SH-SY5Y (cell line): ENCODE results near the gene FSTL4.

Source experiments
- GATA2 ChIP-seq: IDR thresholded peaks from 2 replicates; pipeline ENCODE4 v1.6.1; 2011; ENCODE audit warnings: mild to moderate bottlenecking, low read depth, low read length
- GATA3 ChIP-seq: IDR thresholded peaks from 2 replicates; pipeline ENCODE4 v1.6.1; 2011; ENCODE audit warnings: low read depth, mild to moderate bottlenecking, low read length, moderate library complexity

- no peak for TF ChIP-seq GATA2
- TF ChIP-seq GATA3 = no peak
These were observed 336.2 kb downstream of the FSTL4 start for GRCh38 chr5:133276171-133276570.
